ENCODE data around the gene ITGAL.

- TF ChIP-seq EZH2phosphoT487 (IDR thresholded peaks at IDR 0.05; ENCODE audit: borderline replicate concordance, low read depth, low read length) (no peak), CTCF (conservative IDR thresholded peaks at IDR 0.05; ENCODE audit: low read length) (no peak)
Measured at GRCh38 chr16:30444231-30445148, 28.1 kb upstream of the ITGAL start.

Measured in OCI-LY7 (cell line).